Sigmoid colon (tissue), 7 donors: Measurements from ENCODE around the gene TANGO6. TPM values are rescaled to one million over a fixed set of nuclear protein-coding genes. Genes with fewer than 3 reads are reported as not detected.
A peak's percentile ranks its signal among the peaks of the same experiment; 100 is the strongest.

Experiments
- DNase-seq: peaks from one replicate; pipeline ENCODE4 v3.0.0-alpha.2; 2019
- H3K27ac ChIP-seq, 4 donors: fragments of 200-600 bp; sonication (generic); one replicate each; pipeline ENCODE4 v1.5.1; 2016 to 2019; ENCODE audit warnings: mild to moderate bottlenecking in 1 of 4
- H3K27me3 ChIP-seq, 3 donors: fragments of 200-600 bp; sonication (generic); one replicate each; pipeline ENCODE4 v1.5.1; 2019; ENCODE audit warnings: mild to moderate bottlenecking in 1 of 3
- H3K36me3 ChIP-seq, 4 donors: fragments of 200-600 bp; sonication (generic); one replicate each; pipeline ENCODE4 v1.5.1; 2016 to 2019
- H3K4me1 ChIP-seq, 4 donors: fragments of 200-600 bp; sonication (generic); one replicate each; pipeline ENCODE4 v1.5.1; 2017 to 2019
- H3K4me3 ChIP-seq, 4 donors: fragments of 200-600 bp; sonication (generic); one replicate each; pipeline ENCODE4 v1.5.1; 2017 to 2019; ENCODE audit warnings: mild to moderate bottlenecking in 2 of 4, moderate library complexity in 1 of 4
- H3K9me3 ChIP-seq, 4 donors: fragments of 200-600 bp in 3 of 4; sonication (generic) in 3 of 4; one replicate each; pipeline versions ENCODE4 v1.5.1 to v1.6.1; 2013 to 2019
- EP300 ChIP-seq, 4 donors: sonication (generic); formaldehyde crosslinking; IDR thresholded peaks; one replicate each; pipeline ENCODE4 v1.6.1; 2017; ENCODE audit warnings: antibody characterized with exemption in 4 of 4
- POLR2A ChIP-seq, 2 donors: fragments of 450-650 bp; IDR thresholded peaks; one replicate each; pipeline ENCODE4 v1.6.1; 2016; ENCODE audit warnings: antibody characterized with exemption in 2 of 2, mild to moderate bottlenecking in 2 of 2, moderate library complexity in 2 of 2
- POLR2AphosphoS5 ChIP-seq, 4 donors: sonication (generic); formaldehyde crosslinking; IDR thresholded peaks; one replicate each; pipeline ENCODE4 v1.6.1; 2017; ENCODE audit warnings: antibody characterized with exemption in 4 of 4
- WGBS, 2 donors: extraction: QIAGEN DNeasy Blood & Tissue Kit; methylation state at CpG; one replicate each; pipeline ENCODE4 v1.1.7; 2013; 5-methylcytosine and 5-hydroxymethylcytosine counted together
- intact Hi-C: fragments of 100-400 bp; cut with DNase I; formaldehyde crosslinking; loops from one replicate; pipeline ENCODE4 v1.15.1; 2023
- polyA plus RNA-seq, 3 donors: library from polyadenylated mRNA; stranded (reverse); fragments of 200-250 nt; gene quantifications; one replicate each; pipeline ENCODE4 v1.2.3, GENCODE V29; 2013
- total RNA-seq, 4 donors: library from RNA; depleted of rRNA; stranded (reverse); fragments of >200 nt; gene quantifications; one replicate each; pipeline ENCODE4 v1.1.0, GENCODE V29; 2016
- TF ChIP-seq, protein P1 (sequence below), 4 experiments: fragments of 450-650 bp in 3 of 4; fragments of 200-600 bp in 1 of 4; IDR thresholded peaks; one replicate each; pipeline ENCODE4 v1.5.1; 2016 to 2019; ENCODE audit warnings: antibody characterized with exemption in 4 of 4, mild to moderate bottlenecking in 3 of 4, moderate library complexity in 2 of 4
- donor health status: healthy with polysubstance abuse.
- donor health status: Bipolar disorder and iron deficiency.
- donor health status: healthy.

Gene TANGO6
- total and polyA plus RNA-seq, 7 donors, result 0.92 to 23.5 (median 16.0) TPM

DNA sequence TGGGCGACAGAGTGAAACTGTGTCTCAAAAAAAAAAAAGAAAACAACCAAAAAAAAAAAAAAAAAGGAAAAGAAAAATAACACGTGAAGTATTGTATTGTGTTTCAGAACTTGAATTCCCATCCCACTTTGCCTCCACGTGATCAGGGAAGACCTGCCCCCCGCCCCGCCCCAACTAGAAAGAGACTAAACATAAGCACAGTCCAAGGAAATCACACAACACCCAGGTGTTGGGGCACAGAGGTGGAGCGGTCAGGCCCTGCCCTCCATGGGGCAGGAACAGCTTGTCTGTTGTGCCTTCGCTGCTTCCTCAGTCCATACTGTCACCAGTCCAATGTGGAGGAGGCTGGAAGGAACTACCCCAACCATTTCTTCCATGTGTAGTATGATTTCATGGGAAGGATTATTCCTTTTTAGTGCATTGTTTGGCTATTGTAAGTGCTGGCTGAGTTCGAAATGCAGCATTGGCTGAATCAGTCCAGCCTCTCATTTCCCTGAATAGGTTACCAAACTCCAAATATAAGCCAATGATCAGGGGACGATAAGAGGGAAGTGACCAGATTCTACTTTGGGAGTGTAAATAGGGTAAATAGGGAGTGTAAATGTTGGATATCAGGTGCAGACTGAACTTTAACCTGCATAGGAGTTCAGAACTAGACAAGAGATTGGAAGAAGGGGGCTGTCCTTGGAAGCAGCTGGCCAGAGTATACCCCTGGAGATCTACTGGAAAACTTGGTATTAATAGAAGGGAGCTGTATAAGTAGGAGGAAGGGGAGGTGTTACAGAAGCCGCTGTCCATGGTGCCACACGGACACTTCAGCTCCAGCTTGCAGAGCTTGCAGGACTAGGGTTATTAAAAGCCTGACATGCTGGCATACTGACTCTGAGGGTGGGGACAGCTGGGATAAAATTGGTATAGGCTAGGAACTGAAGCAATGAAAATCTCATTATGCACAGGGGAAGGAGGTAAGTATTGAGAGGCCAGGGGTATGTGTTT is 50.7 kb downstream of the TANGO6 start:
- Histone ChIP-seq H3K27ac (no peak overlapping the region), H3K27me3 (no peaks in the 10 kb centered on the region), H3K4me3 (no peak overlapping the region), H3K36me3 (no peaks in the 10 kb centered on the region), H3K4me1 (no peaks in the 10 kb centered on the region), H3K9me3 (no peaks in the 10 kb centered on the region)
- TF ChIP-seq POLR2AphosphoS5 (IDR thresholded peaks at IDR 0.05), result no peak
- TF ChIP-seq POLR2A (IDR thresholded peaks at IDR 0.05), result no peak
- no peak for TF ChIP-seq EP300 (IDR thresholded peaks at IDR 0.05)
- TF ChIP-seq, protein P1, sequence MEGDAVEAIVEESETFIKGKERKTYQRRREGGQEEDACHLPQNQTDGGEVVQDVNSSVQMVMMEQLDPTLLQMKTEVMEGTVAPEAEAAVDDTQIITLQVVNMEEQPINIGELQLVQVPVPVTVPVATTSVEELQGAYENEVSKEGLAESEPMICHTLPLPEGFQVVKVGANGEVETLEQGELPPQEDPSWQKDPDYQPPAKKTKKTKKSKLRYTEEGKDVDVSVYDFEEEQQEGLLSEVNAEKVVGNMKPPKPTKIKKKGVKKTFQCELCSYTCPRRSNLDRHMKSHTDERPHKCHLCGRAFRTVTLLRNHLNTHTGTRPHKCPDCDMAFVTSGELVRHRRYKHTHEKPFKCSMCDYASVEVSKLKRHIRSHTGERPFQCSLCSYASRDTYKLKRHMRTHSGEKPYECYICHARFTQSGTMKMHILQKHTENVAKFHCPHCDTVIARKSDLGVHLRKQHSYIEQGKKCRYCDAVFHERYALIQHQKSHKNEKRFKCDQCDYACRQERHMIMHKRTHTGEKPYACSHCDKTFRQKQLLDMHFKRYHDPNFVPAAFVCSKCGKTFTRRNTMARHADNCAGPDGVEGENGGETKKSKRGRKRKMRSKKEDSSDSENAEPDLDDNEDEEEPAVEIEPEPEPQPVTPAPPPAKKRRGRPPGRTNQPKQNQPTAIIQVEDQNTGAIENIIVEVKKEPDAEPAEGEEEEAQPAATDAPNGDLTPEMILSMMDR (IDR thresholded peaks at IDR 0.05), result no peak
- WGBS, 2 donors, result 55 to 81% methylated on average over 11 of the region's 11 CpGs
- DNase-seq, result no peak
- intact Hi-C loops, result no loop called here

DNA sequence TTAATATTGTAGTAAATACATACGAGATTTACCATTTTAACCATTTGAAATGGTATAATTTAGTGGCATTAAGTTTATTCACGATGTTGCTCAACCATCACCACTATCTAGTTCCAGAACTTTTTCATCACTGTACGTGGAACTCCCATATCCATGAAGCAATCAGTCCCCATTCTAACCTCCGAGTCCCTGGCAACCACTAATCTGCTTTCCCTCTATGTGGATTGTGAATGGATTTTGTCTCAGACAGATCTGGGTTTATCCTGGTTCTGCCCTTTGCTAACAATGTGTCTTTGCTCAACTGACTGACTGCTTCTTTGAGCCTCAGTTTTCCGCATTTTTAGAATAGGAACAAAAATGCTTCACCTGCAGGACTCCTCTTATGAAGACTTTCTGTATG is 51.4 kb downstream of the TANGO6 start:
- Histone ChIP-seq H3K36me3 (no peaks in the 10 kb centered on the region), H3K4me3 (no peak overlapping the region), H3K4me1 (no peaks in the 10 kb centered on the region), H3K9me3 (no peaks in the 10 kb centered on the region), H3K27me3 (no peaks in the 10 kb centered on the region), H3K27ac (no peak overlapping the region)
- TF ChIP-seq EP300 (IDR thresholded peaks at IDR 0.05) (no peak), POLR2A (IDR thresholded peaks at IDR 0.05) (no peak), POLR2AphosphoS5 (IDR thresholded peaks at IDR 0.05) (no peak)
- TF ChIP-seq, protein P1 (IDR thresholded peaks at IDR 0.05), result no peak
- DNase-seq, result no peak
- intact Hi-C loops, result no loop called here
- 91 to 96% methylated on average over 5 of the region's 5 CpGs for WGBS, 2 donors

DNA sequence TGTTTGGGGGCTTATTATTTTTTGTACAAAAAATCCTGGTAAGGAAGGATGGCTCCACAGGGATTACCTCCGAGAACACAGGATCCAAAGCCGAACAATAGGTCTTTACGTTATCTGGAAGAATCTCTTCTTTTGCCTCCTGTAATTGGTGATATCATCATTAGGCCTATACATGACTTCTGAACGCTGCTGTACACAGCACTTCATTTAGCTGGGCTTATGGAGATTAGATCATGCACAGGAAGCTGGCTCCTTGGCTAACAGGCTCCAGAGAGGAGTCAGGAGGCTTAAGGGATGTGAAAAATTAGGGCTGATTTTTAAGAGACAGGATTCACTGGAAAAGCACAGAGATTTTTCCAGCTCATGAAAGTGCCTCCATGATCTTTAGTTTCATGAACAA is 54.7 kb downstream of the TANGO6 start:
- no peak overlapping the region for H3K4me3 ChIP-seq
- no peaks in the 10 kb centered on the region for H3K27me3 ChIP-seq
- TF ChIP-seq POLR2AphosphoS5 (IDR thresholded peaks at IDR 0.05) (no peak), POLR2A (IDR thresholded peaks at IDR 0.05) (no peak), EP300 (IDR thresholded peaks at IDR 0.05) (no peak)
- TF ChIP-seq, protein P1 (IDR thresholded peaks at IDR 0.05), result no peak
- DNase-seq, result no peak
- H3K36me3 ChIP-seq, result peaks cover 0 to 5% (median 0%) of the 10 kb centered on the region in 4 donors
- H3K9me3 ChIP-seq, result no peaks in the 10 kb centered on the region
- H3K4me1 ChIP-seq, result peaks cover 0 to 15% (median 10%) of the 10 kb centered on the region in 4 donors
- intact Hi-C loops, result no loop called here
- 93% methylated on average over 4 of the region's 4 CpGs for WGBS, 2 donors
- H3K27ac ChIP-seq, result no peak overlapping the region

DNA sequence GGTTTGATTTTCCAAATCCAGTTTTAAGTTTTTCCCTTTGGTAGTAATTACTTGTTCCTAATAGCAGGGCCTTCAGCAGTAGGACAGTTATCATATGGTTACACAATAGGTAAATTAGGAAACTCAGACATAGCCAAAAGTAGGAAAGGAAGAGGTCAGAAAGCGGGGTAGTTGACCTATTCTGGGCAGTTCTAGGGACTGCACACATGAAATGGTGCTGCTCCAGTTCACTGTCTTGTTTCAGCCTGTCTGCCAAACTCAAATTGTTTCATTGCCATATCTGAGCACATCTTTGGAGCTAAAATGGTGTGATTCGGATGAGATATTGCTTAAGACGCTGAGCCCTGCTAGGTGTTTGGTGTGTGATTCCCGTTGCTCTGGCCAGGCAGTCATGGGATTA is 56.7 kb downstream of the TANGO6 start:
- intact Hi-C loops, result no loop called here

More for the DNA sequence above, 56.7 kb downstream of the TANGO6 start:
- no peaks in the 10 kb centered on the region for H3K27me3 ChIP-seq
- DNase-seq, result peak; percentile 64
- no peaks in the 10 kb centered on the region for H3K9me3 ChIP-seq
- peaks cover 0 to 15% (median 10%) of the 10 kb centered on the region in 4 donors for H3K4me1 ChIP-seq
- no peak overlapping the region for H3K27ac ChIP-seq
- WGBS, 2 donors, result 89 to 91% methylated on average over 4 of the region's 4 CpGs
- H3K4me3 ChIP-seq, result no peak overlapping the region
- TF ChIP-seq, protein P1 (IDR thresholded peaks at IDR 0.05), result no peak
- peak in 1 of 4 donors; percentile 8 for TF ChIP-seq POLR2AphosphoS5 (IDR thresholded peaks at IDR 0.05)
- no peak for TF ChIP-seq POLR2A (IDR thresholded peaks at IDR 0.05)
- no peak for TF ChIP-seq EP300 (IDR thresholded peaks at IDR 0.05)
- H3K36me3 ChIP-seq, result peaks cover 0 to 5% (median 2%) of the 10 kb centered on the region in 4 donors
